Astrocyte (in vitro differentiated cells and primary cell): ENCODE results near the gene IGF1R. TPM values are rescaled to one million over a fixed set of nuclear protein-coding genes. Genes with fewer than 3 reads are reported as not detected.

Experiments used
- DNase-seq: peaks from one replicate; pipeline ENCODE4 v3.0.0-alpha.2; 2010; ENCODE audit warnings: low read depth
- FAIRE-seq: peaks from 2 replicates; lab custom pipeline; 2011; peaks lifted over from hg19 to GRCh38; lab: Jason Lieb, UNC
- H2AFZ ChIP-seq: 2 replicates; pipeline ENCODE4 v1.6.0; 2012; ENCODE audit warnings: low read depth, low read length, inconsistent platforms
- H3K27ac ChIP-seq: 2 replicates; pipeline ENCODE4 v1.5.1; 2011; ENCODE audit warnings: low read depth, low read length, inconsistent platforms
- H3K27me3 ChIP-seq: 2 replicates; pipeline ENCODE4 v1.6.0; 2011; ENCODE audit warnings: low read length, inconsistent platforms; ENCODE audit not compliant: insufficient read depth
- H3K36me3 ChIP-seq: 2 replicates; pipeline ENCODE4 v1.5.1; 2011; ENCODE audit warnings: low read length, inconsistent platforms; ENCODE audit not compliant: insufficient read depth
- H3K4me1 ChIP-seq: 2 replicates; pipeline ENCODE4 v1.5.1; 2011; ENCODE audit warnings: low read length, inconsistent platforms; ENCODE audit not compliant: insufficient read depth
- H3K4me2 ChIP-seq: 2 replicates; pipeline ENCODE4 v1.6.0; 2012; ENCODE audit warnings: low read length, inconsistent platforms
- H3K4me3 ChIP-seq: 2 replicates; pipeline ENCODE4 v1.5.1; 2011; ENCODE audit warnings: low read depth, mild to moderate bottlenecking, low read length, inconsistent platforms; ENCODE audit not compliant: insufficient read depth
- H3K79me2 ChIP-seq: 2 replicates; pipeline ENCODE4 v1.6.0; 2012; ENCODE audit warnings: mild to moderate bottlenecking, low read length, inconsistent platforms; ENCODE audit not compliant: insufficient read depth
- H3K9ac ChIP-seq: 2 replicates; pipeline ENCODE4 v1.6.0; 2012; ENCODE audit warnings: mild to moderate bottlenecking, low read length, inconsistent platforms
- H3K9me3 ChIP-seq: 2 replicates; pipeline ENCODE4 v1.5.1; 2012; ENCODE audit warnings: low read depth, mild to moderate bottlenecking, low read length, inconsistent platforms; ENCODE audit not compliant: insufficient read depth
- H4K20me1 ChIP-seq: 2 replicates; pipeline ENCODE4 v1.6.0; 2012; ENCODE audit warnings: low read length, inconsistent platforms; ENCODE audit not compliant: insufficient read depth
- H3K27ac Mint-ChIP-seq: one replicate; pipeline ENCODE4 v1.8.0; 2021; ENCODE audit warnings: mild to moderate bottlenecking, mixed read lengths; ENCODE audit not compliant: unreplicated experiment
- H3K27me3 Mint-ChIP-seq: one replicate; pipeline ENCODE4 v1.8.0; 2021; ENCODE audit warnings: low read depth, mixed read lengths; ENCODE audit not compliant: unreplicated experiment
- H3K36me3 Mint-ChIP-seq: one replicate; pipeline ENCODE4 v1.8.0; 2021; ENCODE audit warnings: low read depth, mixed read lengths; ENCODE audit not compliant: unreplicated experiment
- H3K4me1 Mint-ChIP-seq: one replicate; pipeline ENCODE4 v1.8.0; 2021; ENCODE audit warnings: low read depth, mixed read lengths; ENCODE audit not compliant: unreplicated experiment
- H3K4me3 Mint-ChIP-seq: one replicate; pipeline ENCODE4 v1.8.0; 2021; ENCODE audit warnings: mild to moderate bottlenecking, moderate library complexity, mixed read lengths; ENCODE audit not compliant: unreplicated experiment
- H3K9me3 Mint-ChIP-seq: one replicate; pipeline ENCODE4 v1.8.0; 2021; ENCODE audit warnings: mild to moderate bottlenecking, mixed read lengths; ENCODE audit not compliant: unreplicated experiment
- CTCF ChIP-seq: IDR thresholded peaks from 2 replicates; pipeline ENCODE4 v1.5.1; 2011; ENCODE audit warnings: low read depth, mild to moderate bottlenecking, inconsistent platforms, low read length, moderate library complexity; ENCODE audit not compliant: insufficient read depth
- EZH2 ChIP-seq: IDR thresholded peaks from 2 replicates; pipeline ENCODE4 v1.6.1; 2012; ENCODE audit warnings: mild to moderate bottlenecking, low read length, inconsistent platforms; ENCODE audit not compliant: insufficient read depth
- total RNA-seq: library from RNA; stranded (reverse); gene quantifications from 2 replicates; pipeline ENCODE4 v1.2.1, GENCODE V29; 2021

IGF1R gene
- total RNA-seq, 1 donor from 2014 or later: 270 TPM

- FAIRE-seq: no peak
- no peak overlapping the region for H3K4me2 ChIP-seq
- TF ChIP-seq EZH2 (no peak), CTCF (no peak)
- Mint-ChIP-seq H3K36me3 (peaks cover 21% of the 10 kb centered on the region), H3K4me3 (no peak overlapping the region), H3K9me3 (no peaks in the 10 kb centered on the region), H3K4me1 (peaks cover 29% of the 10 kb centered on the region), H3K27ac (no peak overlapping the region), H3K27me3 (no peaks in the 10 kb centered on the region)
- H3K9me3 ChIP-seq: no peaks in the 10 kb centered on the region
- no peak overlapping the region for H2AFZ ChIP-seq
- H3K4me3 ChIP-seq: no peak overlapping the region
- H3K27me3 ChIP-seq: no peaks in the 10 kb centered on the region
- H3K27ac ChIP-seq: no peak overlapping the region
- peaks cover 18% of the 10 kb centered on the region for H3K4me1 ChIP-seq
- H3K9ac ChIP-seq: no peak overlapping the region
- no peaks in the 10 kb centered on the region for H3K36me3 ChIP-seq
- peaks cover 100% of the 10 kb centered on the region for H3K79me2 ChIP-seq
- no peak for DNase-seq
- H4K20me1 ChIP-seq: peaks cover 68% of the 10 kb centered on the region
These were observed 84.8 kb downstream of the IGF1R start for GRCh38 chr15:98733098-98733497.

GRCh38 chr15:98734466-98735199 lies 86.3 kb downstream of the IGF1R start:
- Mint-ChIP-seq H3K9me3 (no peaks in the 10 kb centered on the region), H3K27me3 (no peaks in the 10 kb centered on the region), H3K4me1 (peaks cover 44% of the 10 kb centered on the region), H3K27ac (peak overlapping the region; percentile 14), H3K4me3 (no peak overlapping the region), H3K36me3 (peaks cover 21% of the 10 kb centered on the region)
- Histone ChIP-seq H3K4me2 (no peak overlapping the region), H3K27me3 (no peaks in the 10 kb centered on the region), H2AFZ (no peak overlapping the region), H3K9ac (no peak overlapping the region), H3K36me3 (no peaks in the 10 kb centered on the region), H4K20me1 (peaks cover 83% of the 10 kb centered on the region), H3K4me3 (no peak overlapping the region), H3K4me1 (peaks cover 2% of the 10 kb centered on the region), H3K79me2 (peaks cover 100% of the 10 kb centered on the region), H3K27ac (no peak overlapping the region), H3K9me3 (no peaks in the 10 kb centered on the region)
- TF ChIP-seq EZH2: no peak
- no peak for TF ChIP-seq CTCF
- FAIRE-seq (no peak), DNase-seq (no peak)

GRCh38 chr15:98735304-98735703 lies 87.0 kb downstream of the IGF1R start:
- no peak overlapping the region for H3K4me3 ChIP-seq
- DNase-seq: no peak
- no peaks in the 10 kb centered on the region for H3K27me3 ChIP-seq
- no peak overlapping the region for H3K9ac ChIP-seq
- H3K4me1 ChIP-seq: no peaks in the 10 kb centered on the region
- no peaks in the 10 kb centered on the region for H3K27me3 Mint-ChIP-seq
- no peak overlapping the region for H3K27ac ChIP-seq
- H3K4me2 ChIP-seq: no peak overlapping the region
- H3K27ac Mint-ChIP-seq: no peak overlapping the region
- H3K79me2 ChIP-seq: peaks cover 100% of the 10 kb centered on the region
- peaks cover 50% of the 10 kb centered on the region for H3K4me1 Mint-ChIP-seq
- no peak overlapping the region for H3K4me3 Mint-ChIP-seq
- H2AFZ ChIP-seq: no peak overlapping the region
- H3K9me3 Mint-ChIP-seq: no peaks in the 10 kb centered on the region
- H3K36me3 ChIP-seq: no peaks in the 10 kb centered on the region
- no peak for TF ChIP-seq EZH2
- TF ChIP-seq CTCF: no peak
- H3K36me3 Mint-ChIP-seq: peaks cover 21% of the 10 kb centered on the region
- no peaks in the 10 kb centered on the region for H3K9me3 ChIP-seq
- H4K20me1 ChIP-seq: peaks cover 90% of the 10 kb centered on the region
- FAIRE-seq: no peak
